HepG2 (cell line): ENCODE measurements around the gene SP9. TPM values are rescaled to one million over a fixed set of nuclear protein-coding genes. Genes with fewer than 3 reads are reported as not detected.
A peak's percentile ranks its signal among the peaks of the same experiment; 100 is the strongest.

Experiments used
- AGO2 ChIP-seq: fragments of 200-400 bp; formaldehyde crosslinking; optimal IDR thresholded peaks from 2 replicates; pipeline ENCODE3; 2017; ENCODE audit warnings: mild to moderate bottlenecking, low read depth, low read length, moderate library complexity
- ATF7-NPFF ChIP-seq: sonication (generic); formaldehyde crosslinking; IDR thresholded peaks from 2 replicates; pipeline ENCODE4 v1.8.1; 2023; ENCODE audit warnings: mild to moderate bottlenecking, low read depth, missing genetic modification reagents, moderate library complexity
- E2F1 ChIP-seq: sonication (generic); formaldehyde crosslinking; IDR thresholded peaks from 2 replicates; pipeline ENCODE4 v1.5.0; 2020; ENCODE audit warnings: missing genetic modification reagents
- FOSL1 ChIP-seq: sonication (generic); formaldehyde crosslinking; IDR thresholded peaks from 2 replicates; pipeline ENCODE4 v1.9.0; 2021; ENCODE audit warnings: missing genetic modification reagents, borderline replicate concordance
- KLF6 ChIP-seq: IDR thresholded peaks from 2 replicates; pipeline ENCODE4 v1.8.0; 2016; ENCODE audit warnings: missing biosample characterization, missing genetic modification reagents
- PHF20 ChIP-seq: sonication (generic); formaldehyde crosslinking; IDR thresholded peaks from 2 replicates; pipeline ENCODE4 v1.5.0; 2020; ENCODE audit warnings: mild to moderate bottlenecking, missing genetic modification reagents
- PLRG1 ChIP-seq: fragments of 450-650 bp; conservative IDR thresholded peaks from 2 replicates; pipeline ENCODE4 v1.6.1; 2016
- SIN3B ChIP-seq: fragments of 150-350 bp; IDR thresholded peaks from 2 replicates; pipeline ENCODE4 v1.6.1; 2014; ENCODE audit warnings: low read length
- ZC3H4 ChIP-seq: sonication (generic); formaldehyde crosslinking; IDR thresholded peaks from 2 replicates; pipeline ENCODE4 v1.4.0; 2020; ENCODE audit warnings: missing genetic modification reagents, borderline replicate concordance
- ZFP36L1 ChIP-seq: sonication (generic); formaldehyde crosslinking; IDR thresholded peaks from 2 replicates; pipeline ENCODE4 v1.8.0; 2022; ENCODE audit warnings: mild to moderate bottlenecking, missing genetic modification reagents, moderate library complexity
- ZNF260 ChIP-seq: sonication (generic); formaldehyde crosslinking; IDR thresholded peaks from 2 replicates; pipeline ENCODE4 v1.4.0; 2020; ENCODE audit warnings: missing genetic modification reagents, low read depth, mild to moderate bottlenecking, borderline replicate concordance
- ZNF281 ChIP-seq: sonication (generic); formaldehyde crosslinking; IDR thresholded peaks from 2 replicates; pipeline ENCODE4 v1.4.0; 2020; ENCODE audit warnings: missing genetic modification reagents, borderline replicate concordance
- ZNF282 ChIP-seq: fragments of 450-650 bp; IDR thresholded peaks from 2 replicates; pipeline ENCODE4 v1.6.1; 2018; ENCODE audit not compliant: partially characterized antibody
- ZNF605 ChIP-seq: sonication (generic); formaldehyde crosslinking; IDR thresholded peaks from 2 replicates; pipeline ENCODE4 v1.8.0; 2022; ENCODE audit warnings: mild to moderate bottlenecking, missing genetic modification reagents
- ZNF678 ChIP-seq: sonication (generic); formaldehyde crosslinking; IDR thresholded peaks from 2 replicates; pipeline ENCODE4 v1.4.0; 2020; ENCODE audit warnings: mild to moderate bottlenecking, missing genetic modification reagents
- ZNF878 ChIP-seq: sonication (generic); formaldehyde crosslinking; IDR thresholded peaks from 2 replicates; pipeline ENCODE4 v1.8.1; 2023; ENCODE audit warnings: mild to moderate bottlenecking, missing genetic modification reagents, moderate library complexity
- ZNF891 ChIP-seq: sonication (generic); formaldehyde crosslinking; IDR thresholded peaks from 2 replicates; pipeline ENCODE4 v1.5.0; 2020; ENCODE audit warnings: mild to moderate bottlenecking, missing genetic modification reagents
- polyA plus RNA-seq, 8 experiments: library from polyadenylated mRNA; depleted of rRNA in 3 of 8; stranded (reverse) in 7 of 8; unstranded in 1 of 8; fragments of >200 nt; fragmentation: Illumina TruSeq in 4 of 8; extraction: Trizol in 4 of 8; gene quantifications; 2 replicates each; pipeline versions ENCODE4 v1.2.1 to v1.2.3, GENCODE V29; 2011 to 2016; ENCODE audit warnings: low read depth in 4 of 8, missing spikeins in 1 of 8, mixed read lengths in 1 of 8; ENCODE audit not compliant: insufficient read depth in 1 of 8
- total RNA-seq, 5 experiments: library from RNA; depleted of rRNA; stranded (reverse); fragments of >200 nt; fragmentation: Illumina TruSeq; extraction: Trizol; gene quantifications; 2 replicates each; pipeline ENCODE4 v1.2.3, GENCODE V29; 2016; ENCODE audit warnings: low read depth in 1 of 5
- TF ChIP-seq, protein P1 (sequence below): sonication (generic); formaldehyde crosslinking; IDR thresholded peaks from 2 replicates; pipeline ENCODE4 v1.5.0; 2020; ENCODE audit warnings: mild to moderate bottlenecking, missing genetic modification reagents
- TF ChIP-seq, protein P2 (sequence below): sonication (generic); formaldehyde crosslinking; IDR thresholded peaks from 2 replicates; pipeline ENCODE4 v1.4.0; 2020; ENCODE audit warnings: missing genetic modification reagents
- TF ChIP-seq, protein P3 (sequence below): sonication (generic); formaldehyde crosslinking; IDR thresholded peaks from 2 replicates; pipeline ENCODE4 v1.4.0; 2020; ENCODE audit warnings: missing genetic modification reagents

Gene SP9
- total and polyA plus RNA-seq, 2 of the 13 experiments (the other 11 are each of a cell fraction or from before 2014, with no cell fraction given), result not detected

- TF ChIP-seq ZNF678, result no peak
- TF ChIP-seq, protein P1, sequence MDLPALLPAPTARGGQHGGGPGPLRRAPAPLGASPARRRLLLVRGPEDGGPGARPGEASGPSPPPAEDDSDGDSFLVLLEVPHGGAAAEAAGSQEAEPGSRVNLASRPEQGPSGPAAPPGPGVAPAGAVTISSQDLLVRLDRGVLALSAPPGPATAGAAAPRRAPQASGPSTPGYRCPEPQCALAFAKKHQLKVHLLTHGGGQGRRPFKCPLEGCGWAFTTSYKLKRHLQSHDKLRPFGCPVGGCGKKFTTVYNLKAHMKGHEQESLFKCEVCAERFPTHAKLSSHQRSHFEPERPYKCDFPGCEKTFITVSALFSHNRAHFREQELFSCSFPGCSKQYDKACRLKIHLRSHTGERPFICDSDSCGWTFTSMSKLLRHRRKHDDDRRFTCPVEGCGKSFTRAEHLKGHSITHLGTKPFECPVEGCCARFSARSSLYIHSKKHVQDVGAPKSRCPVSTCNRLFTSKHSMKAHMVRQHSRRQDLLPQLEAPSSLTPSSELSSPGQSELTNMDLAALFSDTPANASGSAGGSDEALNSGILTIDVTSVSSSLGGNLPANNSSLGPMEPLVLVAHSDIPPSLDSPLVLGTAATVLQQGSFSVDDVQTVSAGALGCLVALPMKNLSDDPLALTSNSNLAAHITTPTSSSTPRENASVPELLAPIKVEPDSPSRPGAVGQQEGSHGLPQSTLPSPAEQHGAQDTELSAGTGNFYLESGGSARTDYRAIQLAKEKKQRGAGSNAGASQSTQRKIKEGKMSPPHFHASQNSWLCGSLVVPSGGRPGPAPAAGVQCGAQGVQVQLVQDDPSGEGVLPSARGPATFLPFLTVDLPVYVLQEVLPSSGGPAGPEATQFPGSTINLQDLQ (CRISPR knock-in tag), result no peak
- no peak for TF ChIP-seq ZFP36L1 (CRISPR knock-in tag)
- no peak for TF ChIP-seq ZNF281 (CRISPR knock-in tag)
- TF ChIP-seq ATF7-NPFF (CRISPR knock-in tag), result no peak; the same call in 1 of the 2 replicates
- TF ChIP-seq, protein P2, sequence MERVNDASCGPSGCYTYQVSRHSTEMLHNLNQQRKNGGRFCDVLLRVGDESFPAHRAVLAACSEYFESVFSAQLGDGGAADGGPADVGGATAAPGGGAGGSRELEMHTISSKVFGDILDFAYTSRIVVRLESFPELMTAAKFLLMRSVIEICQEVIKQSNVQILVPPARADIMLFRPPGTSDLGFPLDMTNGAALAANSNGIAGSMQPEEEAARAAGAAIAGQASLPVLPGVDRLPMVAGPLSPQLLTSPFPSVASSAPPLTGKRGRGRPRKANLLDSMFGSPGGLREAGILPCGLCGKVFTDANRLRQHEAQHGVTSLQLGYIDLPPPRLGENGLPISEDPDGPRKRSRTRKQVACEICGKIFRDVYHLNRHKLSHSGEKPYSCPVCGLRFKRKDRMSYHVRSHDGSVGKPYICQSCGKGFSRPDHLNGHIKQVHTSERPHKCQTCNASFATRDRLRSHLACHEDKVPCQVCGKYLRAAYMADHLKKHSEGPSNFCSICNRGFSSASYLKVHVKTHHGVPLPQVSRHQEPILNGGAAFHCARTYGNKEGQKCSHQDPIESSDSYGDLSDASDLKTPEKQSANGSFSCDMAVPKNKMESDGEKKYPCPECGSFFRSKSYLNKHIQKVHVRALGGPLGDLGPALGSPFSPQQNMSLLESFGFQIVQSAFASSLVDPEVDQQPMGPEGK (CRISPR knock-in tag), result peak; percentile 37
- TF ChIP-seq ZNF282, result no peak
- no peak for TF ChIP-seq ZNF878 (CRISPR knock-in tag)
- TF ChIP-seq PLRG1, result no peak
- no peak for TF ChIP-seq AGO2
- no peak for TF ChIP-seq FOSL1 (CRISPR knock-in tag)
- no peak; the same call in 1 of the 2 replicates for TF ChIP-seq SIN3B
- no peak for TF ChIP-seq PHF20 (CRISPR knock-in tag)
- no peak for TF ChIP-seq KLF6 (CRISPR knock-in tag)
- TF ChIP-seq E2F1 (CRISPR knock-in tag), result no peak
- peak; percentile 34; the same call in 1 of the 2 replicates for TF ChIP-seq ZNF605
- no peak for TF ChIP-seq ZC3H4
- TF ChIP-seq, protein P3, sequence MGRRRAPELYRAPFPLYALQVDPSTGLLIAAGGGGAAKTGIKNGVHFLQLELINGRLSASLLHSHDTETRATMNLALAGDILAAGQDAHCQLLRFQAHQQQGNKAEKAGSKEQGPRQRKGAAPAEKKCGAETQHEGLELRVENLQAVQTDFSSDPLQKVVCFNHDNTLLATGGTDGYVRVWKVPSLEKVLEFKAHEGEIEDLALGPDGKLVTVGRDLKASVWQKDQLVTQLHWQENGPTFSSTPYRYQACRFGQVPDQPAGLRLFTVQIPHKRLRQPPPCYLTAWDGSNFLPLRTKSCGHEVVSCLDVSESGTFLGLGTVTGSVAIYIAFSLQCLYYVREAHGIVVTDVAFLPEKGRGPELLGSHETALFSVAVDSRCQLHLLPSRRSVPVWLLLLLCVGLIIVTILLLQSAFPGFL (CRISPR knock-in tag), result no peak
- no peak for TF ChIP-seq ZNF260 (CRISPR knock-in tag)
- TF ChIP-seq ZNF891 (CRISPR knock-in tag), result 0 out of 2 replicates have a peak, but pooled peaks have one; percentile 57
Observed at GRCh38 chr2:174341293-174341994, 6.7 kb downstream of the SP9 start (continued).
